A673 (cell line): ENCODE results near the gene SNX32.

ENCODE experiments used
- EZH2 ChIP-seq: fragments of 200-600 bp; sonication (generic); IDR thresholded peaks from 2 replicates; pipeline ENCODE4 v1.6.1; 2017; ENCODE audit warnings: borderline replicate concordance, low read depth, mild to moderate bottlenecking, mixed read lengths, antibody characterized with exemption, low read length; ENCODE audit not compliant: poor library complexity, severe bottlenecking
- TF ChIP-seq, protein P1 (sequence below): fragments of 300-800, 200-600 bp; sonication (generic); conservative IDR thresholded peaks from 2 replicates; pipeline ENCODE4 v1.5.1; 2017; ENCODE audit warnings: low read depth, mild to moderate bottlenecking, antibody characterized with exemption, low read length, moderate library complexity, mixed read lengths

- TF ChIP-seq, protein P1, sequence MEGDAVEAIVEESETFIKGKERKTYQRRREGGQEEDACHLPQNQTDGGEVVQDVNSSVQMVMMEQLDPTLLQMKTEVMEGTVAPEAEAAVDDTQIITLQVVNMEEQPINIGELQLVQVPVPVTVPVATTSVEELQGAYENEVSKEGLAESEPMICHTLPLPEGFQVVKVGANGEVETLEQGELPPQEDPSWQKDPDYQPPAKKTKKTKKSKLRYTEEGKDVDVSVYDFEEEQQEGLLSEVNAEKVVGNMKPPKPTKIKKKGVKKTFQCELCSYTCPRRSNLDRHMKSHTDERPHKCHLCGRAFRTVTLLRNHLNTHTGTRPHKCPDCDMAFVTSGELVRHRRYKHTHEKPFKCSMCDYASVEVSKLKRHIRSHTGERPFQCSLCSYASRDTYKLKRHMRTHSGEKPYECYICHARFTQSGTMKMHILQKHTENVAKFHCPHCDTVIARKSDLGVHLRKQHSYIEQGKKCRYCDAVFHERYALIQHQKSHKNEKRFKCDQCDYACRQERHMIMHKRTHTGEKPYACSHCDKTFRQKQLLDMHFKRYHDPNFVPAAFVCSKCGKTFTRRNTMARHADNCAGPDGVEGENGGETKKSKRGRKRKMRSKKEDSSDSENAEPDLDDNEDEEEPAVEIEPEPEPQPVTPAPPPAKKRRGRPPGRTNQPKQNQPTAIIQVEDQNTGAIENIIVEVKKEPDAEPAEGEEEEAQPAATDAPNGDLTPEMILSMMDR = no peak
- TF ChIP-seq EZH2 = no peak
These were observed 39.8 kb downstream of the SNX32 start for GRCh38 chr11:65873318-65874156.
